Posterior vena cava (tissue), 2 donors: ENCODE results near the gene LDB1. TPM values are rescaled to one million over a fixed set of nuclear protein-coding genes. Genes with fewer than 3 reads are reported as not detected.

ENCODE experiments used
- DNase-seq: peaks from one replicate; pipeline ENCODE4 v3.0.0-alpha.2; 2020; ENCODE audit warnings: low spot score
- intact Hi-C, 2 donors: fragments of 100-400 bp; cut with DNase I; formaldehyde crosslinking; loops; one replicate each; pipeline versions ENCODE4 v1.14.1 to v1.14.2; 2022 to 2023
- total RNA-seq, 2 donors: library from RNA; stranded (reverse); fragmentation: NEBNext Ultra II Directional; extraction: Animal tissue kit (Norgen Biotek cat#: 25700); gene quantifications; one replicate each; pipeline ENCODE4 v1.2.1, GENCODE V29; 2021
- donor health status: DM: yes; HTN: yes; CAD: no.
- donor health status: DM: yes; HTN: yes; CAD: no.

The LDB1 gene
- total RNA-seq, 2 donors from 2014 or later = 28.9 to 32.7 TPM

- intact Hi-C loops = no loop called here
- peak; percentile 96 for DNase-seq
These were observed 5.1 kb downstream of the LDB1 start for GRCh38 chr10:102114861-102115618.

GRCh38 chr10:102113956-102114857, 6.0 kb downstream of the LDB1 start:
- DNase-seq = no peak
- intact Hi-C loops = no loop called here

- DNase-seq = no peak
- intact Hi-C loops = no loop called here
These were observed 6.8 kb downstream of the LDB1 start for GRCh38 chr10:102113261-102113955.

- intact Hi-C loops = no loop called here
- no peak for DNase-seq
These were observed 7.9 kb downstream of the LDB1 start for GRCh38 chr10:102112210-102112817.

- intact Hi-C loops = no loop called here
These were observed 8.9 kb downstream of the LDB1 start for GRCh38 chr10:102111276-102111675.

DNA sequence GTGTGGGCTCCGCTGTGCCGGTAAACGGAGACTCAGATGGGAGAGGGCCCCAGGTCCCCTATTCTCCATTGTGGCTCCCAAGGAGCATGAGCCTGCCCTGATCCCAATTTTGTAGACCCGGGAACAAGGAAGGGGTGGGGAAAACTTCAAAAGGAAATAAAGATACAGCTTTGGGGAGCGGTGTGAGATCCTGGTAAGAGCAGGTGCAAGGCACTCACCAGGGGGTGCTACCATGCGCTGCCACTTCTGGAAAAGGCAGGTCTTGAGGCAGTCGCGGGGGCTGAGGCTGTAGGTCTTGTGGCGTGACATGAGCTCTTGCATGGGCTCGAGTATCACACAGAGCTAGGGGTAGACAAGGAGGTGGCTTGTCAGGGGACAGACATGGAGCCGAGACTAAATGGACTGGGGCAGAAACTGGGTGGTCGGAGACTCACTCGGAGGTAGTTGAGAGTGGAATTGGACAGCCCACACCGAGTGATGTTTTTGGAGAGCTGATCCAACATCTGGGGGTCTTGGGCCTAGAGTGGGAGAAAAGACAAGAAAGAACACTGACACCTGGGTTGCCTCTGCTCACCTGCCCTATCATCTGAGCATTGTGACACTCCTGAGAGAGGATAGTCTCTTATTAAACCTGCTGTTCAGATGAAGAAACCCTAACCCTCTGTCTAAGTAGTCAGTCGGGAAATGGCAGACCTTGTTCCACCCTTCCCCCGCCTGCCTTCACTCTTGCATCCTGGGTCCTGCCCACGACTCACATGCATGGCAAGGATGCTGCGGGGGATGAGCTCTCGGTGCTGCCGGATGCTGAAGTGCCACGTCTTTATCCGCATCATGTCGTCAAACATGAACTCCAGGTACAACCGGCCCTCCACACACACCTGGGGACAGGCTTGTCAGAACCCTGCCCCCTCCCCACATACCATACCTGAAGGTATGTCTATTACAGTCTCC, 10.7 kb downstream of the LDB1 start:
- intact Hi-C loops = no loop called here

More at GRCh38 chr10:102111276-102111675, 8.9 kb downstream of the LDB1 start:
- DNase-seq = no peak

DNA sequence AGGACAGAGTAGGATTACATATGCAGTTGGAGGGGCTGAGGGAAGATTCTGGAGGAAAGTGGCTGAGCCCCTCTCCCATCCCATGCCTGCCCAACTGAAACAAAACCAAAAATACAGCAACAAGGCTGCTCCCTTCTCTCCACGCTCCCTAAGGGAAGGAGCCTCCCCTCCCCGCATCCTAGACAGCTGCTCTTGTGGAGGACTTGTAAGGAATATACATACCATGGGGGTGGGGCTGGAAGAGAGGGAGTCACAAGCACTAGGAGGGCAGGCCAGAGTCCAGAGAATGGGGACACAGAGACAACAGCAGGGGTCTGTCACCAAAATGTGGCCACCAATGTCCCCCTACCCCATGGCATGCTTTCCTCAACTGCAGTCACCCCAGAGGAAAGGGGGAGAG, 13.2 kb downstream of the LDB1 start:
- intact Hi-C loops = no loop called here

More for the DNA sequence above, 10.7 kb downstream of the LDB1 start:
- no peak for DNase-seq

DNA sequence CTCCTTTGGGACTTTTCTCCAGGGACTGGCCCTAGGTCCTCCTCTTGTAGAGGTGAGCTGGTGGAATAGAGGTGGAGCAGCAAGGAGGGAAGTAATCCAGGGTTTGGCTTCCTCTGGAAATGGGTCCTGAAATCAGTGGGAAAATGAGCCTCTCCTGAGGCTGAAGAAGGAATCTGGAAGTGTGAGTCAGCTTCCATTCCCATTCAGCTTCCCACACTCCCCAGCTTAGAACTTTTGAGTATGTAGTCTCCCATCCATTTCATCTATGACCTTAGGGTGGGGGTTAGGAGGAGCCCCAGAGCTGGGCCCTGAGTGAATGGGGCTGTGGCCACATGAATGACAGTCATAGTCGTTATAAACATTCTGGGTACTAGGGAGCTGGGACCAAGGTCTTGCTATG, 17.7 kb downstream of the LDB1 start:
- intact Hi-C loops = no loop called here
- DNase-seq = no peak

More for the DNA sequence above, 13.2 kb downstream of the LDB1 start:
- no peak for DNase-seq

DNA sequence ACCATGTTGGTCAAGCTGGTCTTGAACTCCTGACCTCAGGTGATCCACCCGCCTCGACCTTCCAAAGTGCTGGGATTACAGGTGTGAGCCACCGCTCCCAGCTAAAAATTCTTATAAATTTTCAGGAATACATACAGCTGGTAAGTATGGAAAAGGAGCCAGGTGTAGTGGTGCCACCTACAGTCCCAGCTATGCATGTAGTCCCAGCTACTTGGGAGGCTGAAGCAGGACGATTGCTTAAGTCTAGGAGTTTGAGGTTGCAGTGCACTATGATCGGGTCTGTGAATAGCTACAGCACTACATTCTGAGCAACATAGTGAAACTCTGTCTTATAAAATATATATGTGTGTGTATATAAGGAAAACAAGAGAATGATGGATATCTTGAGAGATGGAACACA, 19.0 kb downstream of the LDB1 start:
- intact Hi-C loops = no loop called here

GRCh38 chr10:102096449-102096848, 23.7 kb downstream of the LDB1 start:
- intact Hi-C loops = no loop called here
- DNase-seq = no peak

More for the DNA sequence above, 19.0 kb downstream of the LDB1 start:
- no peak for DNase-seq

DNA sequence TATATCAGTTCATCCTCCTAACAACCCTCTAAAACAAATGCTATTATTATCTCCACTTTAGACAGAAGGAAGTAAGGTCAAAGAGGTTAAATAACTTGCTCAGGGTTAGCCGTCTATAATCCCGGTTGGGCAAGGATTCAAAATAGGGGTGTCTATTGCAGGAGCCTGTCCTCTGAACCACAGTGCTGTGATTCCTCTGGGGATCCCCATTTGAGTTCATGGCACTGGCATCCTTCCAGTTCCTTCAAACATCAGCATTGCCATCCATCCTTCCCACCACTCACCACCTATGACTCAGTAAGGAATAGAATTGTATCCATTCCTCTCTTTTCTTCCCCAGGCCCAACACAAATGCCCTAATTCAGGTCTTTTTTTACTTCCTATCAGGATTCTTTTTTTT, 29.4 kb downstream of the LDB1 start:
- no peak for DNase-seq
- intact Hi-C loops = no loop called here

DNA sequence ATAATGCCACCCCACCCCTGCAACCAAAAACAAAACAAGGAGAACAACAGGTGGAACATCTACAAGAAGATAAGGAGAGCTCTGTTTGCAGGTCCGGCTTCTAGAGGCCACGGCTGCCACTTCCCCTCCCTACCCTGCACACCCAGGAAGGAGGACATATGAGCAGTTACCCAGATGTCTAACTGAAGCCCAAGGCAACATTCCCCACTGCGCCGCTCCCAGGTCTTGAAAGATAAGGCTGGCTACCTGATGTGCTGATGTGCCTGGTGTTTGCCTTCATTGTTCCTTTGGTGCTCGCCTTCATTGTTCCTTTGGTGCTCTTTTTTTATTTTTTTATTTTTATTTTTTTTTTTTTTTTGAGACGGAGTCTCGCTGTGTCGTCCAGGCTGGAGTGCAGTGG, 34.0 kb downstream of the LDB1 start:
- intact Hi-C loops = no loop called here
- no peak for DNase-seq

DNA sequence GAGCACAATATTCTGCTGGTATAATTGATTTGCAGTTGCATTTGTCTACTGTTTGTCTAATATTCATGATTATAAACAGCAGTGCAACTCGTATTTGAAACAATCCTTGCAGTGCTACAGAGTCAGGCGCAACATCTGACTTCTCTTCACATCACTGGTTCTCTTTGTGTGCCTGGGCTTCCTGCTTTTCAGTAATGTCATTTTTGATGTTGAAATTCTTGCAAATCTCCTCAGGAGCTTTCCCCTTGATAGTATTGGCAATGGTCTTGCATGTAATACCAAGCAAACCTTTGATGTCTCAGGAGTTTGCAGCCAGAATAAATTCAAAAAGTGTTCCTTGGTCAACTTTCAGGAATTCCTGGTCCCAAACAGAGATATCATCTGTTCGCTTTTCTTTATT, 34.8 kb downstream of the LDB1 start:
- intact Hi-C loops = no loop called here
- DNase-seq = no peak

GRCh38 chr10:102083541-102083940, 36.6 kb downstream of the LDB1 start:
- intact Hi-C loops = no loop called here
- DNase-seq = no peak

DNA sequence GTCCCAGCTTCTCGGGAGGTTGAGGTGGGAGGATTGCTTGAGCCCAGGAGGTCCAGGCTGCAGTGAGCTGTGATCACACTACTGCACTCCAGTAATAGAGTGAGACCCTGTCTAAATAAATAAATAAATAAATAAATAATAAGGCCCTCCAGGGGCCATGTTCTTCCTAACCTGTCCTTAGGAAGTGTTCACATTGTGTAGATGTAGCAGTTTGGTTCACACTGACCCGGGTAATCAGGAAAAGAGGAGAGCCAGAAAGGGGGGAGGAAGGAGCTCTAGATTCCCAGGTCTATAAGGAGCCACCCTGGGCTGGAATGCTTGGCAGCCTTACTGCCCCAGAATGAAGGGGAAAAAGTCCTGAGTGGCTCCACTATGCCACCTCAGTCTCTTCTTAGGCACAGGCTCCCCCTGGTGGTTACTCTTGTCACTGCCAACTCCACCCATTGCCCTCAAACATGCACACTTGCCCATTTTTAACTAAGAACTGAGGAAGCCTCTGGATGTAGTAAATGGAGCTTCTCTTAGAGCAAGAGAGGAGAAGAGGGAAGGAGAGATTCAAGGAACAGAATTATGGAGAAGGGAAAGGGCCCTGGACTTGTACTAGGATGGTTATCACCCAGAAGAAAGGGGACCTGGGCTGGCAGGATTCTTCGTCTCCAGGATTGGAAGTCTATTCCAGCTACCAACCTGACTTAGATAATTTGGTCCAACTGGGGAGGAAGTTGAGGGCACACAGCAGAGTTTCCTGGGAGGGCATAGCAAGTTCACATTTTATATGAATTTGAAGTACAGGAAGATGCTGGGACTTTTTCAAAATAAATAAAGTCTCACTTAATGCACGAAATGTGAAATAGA, 47.3 kb downstream of the LDB1 start:
- peak; percentile 90 for DNase-seq
- intact Hi-C loops = no loop called here

- intact Hi-C loops = no loop called here
- peak; percentile 56 for DNase-seq
These were observed 51.1 kb downstream of the LDB1 start for GRCh38 chr10:102069071-102069470.

DNA sequence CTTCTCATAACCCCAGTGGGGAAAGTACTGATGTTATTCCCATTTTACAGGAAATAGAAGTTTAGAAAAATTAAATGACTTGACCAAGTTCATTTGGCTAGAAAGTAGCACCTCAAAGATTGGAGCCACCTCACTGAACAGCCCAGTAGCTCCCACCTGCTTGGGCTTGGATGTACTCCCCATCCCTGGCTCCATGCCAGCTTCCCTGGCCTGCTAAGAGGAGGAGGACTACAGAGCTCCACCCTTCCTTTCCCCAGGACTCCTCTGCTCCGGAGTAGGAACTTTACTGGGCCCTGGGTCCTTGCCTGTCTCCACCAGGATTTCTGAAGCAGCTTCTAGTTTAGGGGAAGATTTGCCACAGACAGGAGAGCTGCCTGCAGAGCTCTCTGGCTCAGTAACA, 52.0 kb downstream of the LDB1 start:
- peak; percentile 78 for DNase-seq
- intact Hi-C loops = no loop called here
